Ovary (tissue), 3 donors: ENCODE measurements around the gene SYVN1.
"Not testable (repeated sequence)": the region's sequence is repeated elsewhere in the genome, so short reads cannot be mapped to it uniquely, and the experiment has no call there.

ENCODE experiments used
- POLR2A ChIP-seq: fragments of 450-650 bp; IDR thresholded peaks from one replicate; pipeline ENCODE4 v1.6.1; 2017; ENCODE audit warnings: antibody characterized with exemption, mild to moderate bottlenecking, moderate library complexity
- TF ChIP-seq, protein P1 (sequence below), 3 donors: fragments of 450-650 bp in 2 of 3; fragments of 200-600 bp in 1 of 3; IDR thresholded peaks; one replicate each; pipeline versions ENCODE4 v1.5.1 to v1.8.0; 2016 to 2022; ENCODE audit warnings: antibody characterized with exemption in 3 of 3, mild to moderate bottlenecking in 1 of 3
- donor health status: DM: no; HTN: no; CAD: no.

DNA sequence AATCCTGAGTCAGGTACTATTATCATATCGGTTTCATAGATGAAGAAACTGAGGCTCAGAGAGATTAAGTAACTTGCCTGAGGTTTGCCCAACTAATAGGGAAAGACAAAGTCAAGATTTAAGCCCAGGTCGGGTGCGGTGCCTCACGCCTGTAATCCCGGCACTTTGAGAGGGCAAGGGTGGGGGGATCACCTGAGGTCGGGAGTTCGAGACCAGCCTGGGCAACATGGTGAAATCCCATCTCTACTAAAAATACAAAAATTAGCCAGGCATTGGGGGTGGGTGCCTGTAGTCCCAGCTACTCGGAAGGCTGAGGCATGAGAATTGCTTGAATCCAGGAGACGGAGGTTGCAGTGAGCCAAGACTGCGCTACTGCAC lies 15.8 kb upstream of the SYVN1 start:
- not testable (repeated sequence) for TF ChIP-seq POLR2A
- TF ChIP-seq, protein P1, sequence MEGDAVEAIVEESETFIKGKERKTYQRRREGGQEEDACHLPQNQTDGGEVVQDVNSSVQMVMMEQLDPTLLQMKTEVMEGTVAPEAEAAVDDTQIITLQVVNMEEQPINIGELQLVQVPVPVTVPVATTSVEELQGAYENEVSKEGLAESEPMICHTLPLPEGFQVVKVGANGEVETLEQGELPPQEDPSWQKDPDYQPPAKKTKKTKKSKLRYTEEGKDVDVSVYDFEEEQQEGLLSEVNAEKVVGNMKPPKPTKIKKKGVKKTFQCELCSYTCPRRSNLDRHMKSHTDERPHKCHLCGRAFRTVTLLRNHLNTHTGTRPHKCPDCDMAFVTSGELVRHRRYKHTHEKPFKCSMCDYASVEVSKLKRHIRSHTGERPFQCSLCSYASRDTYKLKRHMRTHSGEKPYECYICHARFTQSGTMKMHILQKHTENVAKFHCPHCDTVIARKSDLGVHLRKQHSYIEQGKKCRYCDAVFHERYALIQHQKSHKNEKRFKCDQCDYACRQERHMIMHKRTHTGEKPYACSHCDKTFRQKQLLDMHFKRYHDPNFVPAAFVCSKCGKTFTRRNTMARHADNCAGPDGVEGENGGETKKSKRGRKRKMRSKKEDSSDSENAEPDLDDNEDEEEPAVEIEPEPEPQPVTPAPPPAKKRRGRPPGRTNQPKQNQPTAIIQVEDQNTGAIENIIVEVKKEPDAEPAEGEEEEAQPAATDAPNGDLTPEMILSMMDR (IDR thresholded peaks at IDR 0.05), result not testable (repeated sequence)
